Measurements from ENCODE around the gene MICOS13.

MICOS13 gene

GRCh38 chr19:5671600-5671999, 8.7 kb downstream of the MICOS13 start:
- no peak overlapping the region for H3K4me3 ChIP-seq (ENCODE audit: low read depth, low read length)

GRCh38 chr19:5669212-5669611, 11.1 kb downstream of the MICOS13 start:
- no peak overlapping the region for H3K4me3 ChIP-seq (ENCODE audit: low read depth, low read length)

- no peak overlapping the region for H3K4me3 ChIP-seq (ENCODE audit: low read depth, low read length)
Observed at GRCh38 chr19:5667751-5668271, 12.5 kb downstream of the MICOS13 start.

GRCh38 chr19:5666921-5667610, 13.2 kb downstream of the MICOS13 start:
- no peak overlapping the region for H3K4me3 ChIP-seq (ENCODE audit: low read depth, low read length)

GRCh38 chr19:5665781-5666513, 14.4 kb downstream of the MICOS13 start:
- H3K4me3 ChIP-seq (ENCODE audit: low read depth, low read length), result no peak overlapping the region

- no peak overlapping the region for H3K4me3 ChIP-seq (ENCODE audit: low read depth, low read length)
Observed at GRCh38 chr19:5664515-5664914, 15.8 kb downstream of the MICOS13 start.

- no peak overlapping the region for H3K4me3 ChIP-seq (ENCODE audit: low read depth, low read length)
Observed at GRCh38 chr19:5663904-5664303, 16.4 kb downstream of the MICOS13 start.

GRCh38 chr19:5661483-5661882, 18.8 kb downstream of the MICOS13 start:
- H3K4me3 ChIP-seq (ENCODE audit: low read depth, low read length), result no peak overlapping the region

- no peak overlapping the region for H3K4me3 ChIP-seq (ENCODE audit: low read depth, low read length)
Observed at GRCh38 chr19:5655412-5655811, 24.9 kb downstream of the MICOS13 start.

- H3K4me3 ChIP-seq (ENCODE audit: low read depth, low read length), result no peak overlapping the region
Observed at GRCh38 chr19:5654931-5655330, 25.4 kb downstream of the MICOS13 start.

GRCh38 chr19:5652261-5652660, 28.1 kb downstream of the MICOS13 start:
- no peak overlapping the region for H3K4me3 ChIP-seq (ENCODE audit: low read depth, low read length)

GRCh38 chr19:5651361-5651760, 29.0 kb downstream of the MICOS13 start:
- H3K4me3 ChIP-seq (ENCODE audit: low read depth, low read length), result no peak overlapping the region

GRCh38 chr19:5648464-5648863, 31.9 kb downstream of the MICOS13 start:
- no peak overlapping the region for H3K4me3 ChIP-seq (ENCODE audit: low read depth, low read length)

GRCh38 chr19:5646703-5647102, 33.6 kb downstream of the MICOS13 start:
- no peak overlapping the region for H3K4me3 ChIP-seq (ENCODE audit: low read depth, low read length)

GRCh38 chr19:5645409-5645808, 34.9 kb downstream of the MICOS13 start:
- no peak overlapping the region for H3K4me3 ChIP-seq (ENCODE audit: low read depth, low read length)

- no peak overlapping the region for H3K4me3 ChIP-seq (ENCODE audit: low read depth, low read length)
Observed at GRCh38 chr19:5644037-5644436, 36.3 kb downstream of the MICOS13 start.

- no peak overlapping the region for H3K4me3 ChIP-seq (ENCODE audit: low read depth, low read length)
Observed at GRCh38 chr19:5643060-5643459, 37.3 kb downstream of the MICOS13 start.

- no peak overlapping the region for H3K4me3 ChIP-seq (ENCODE audit: low read depth, low read length)
Observed at GRCh38 chr19:5642204-5642603, 38.1 kb downstream of the MICOS13 start.

GRCh38 chr19:5641171-5641570, 39.1 kb downstream of the MICOS13 start:
- no peak overlapping the region for H3K4me3 ChIP-seq (ENCODE audit: low read depth, low read length)

- H3K4me3 ChIP-seq (ENCODE audit: low read depth, low read length), result no peak overlapping the region
Observed at GRCh38 chr19:5637971-5638370, 42.3 kb downstream of the MICOS13 start.

GRCh38 chr19:5635427-5635826, 44.9 kb downstream of the MICOS13 start:
- no peak overlapping the region for H3K4me3 ChIP-seq (ENCODE audit: low read depth, low read length)

GRCh38 chr19:5632657-5633056, 47.7 kb downstream of the MICOS13 start:
- H3K4me3 ChIP-seq (ENCODE audit: low read depth, low read length), result no peak overlapping the region
